IPS DF 4.7 (cell line): Measurements from ENCODE around the gene PLET1.

ENCODE experiments used
- DNase-seq: peaks from one replicate; pipeline ENCODE4 v3.0.0-alpha.2; 2013; ENCODE audit warnings: low spot score; ENCODE audit errors: extremely low read depth

PLET1 gene

GRCh38 chr11:112260490-112260889 lies at the start of gene PLET1:
PLET1 (minus strand) TSS chr11:112260860; CDS start chr11:112260589, 271 bp downstream.
- DNase-seq: no peak

- no peak for DNase-seq
Measured at GRCh38 chr11:112310419-112310818, 49.8 kb upstream of the PLET1 start.

- DNase-seq: no peak
Measured at GRCh38 chr11:112308651-112309050, 48.0 kb upstream of the PLET1 start.

- DNase-seq: no peak
Measured at GRCh38 chr11:112307616-112308015, 47.0 kb upstream of the PLET1 start.

- no peak for DNase-seq
Measured at GRCh38 chr11:112306230-112306629, 45.6 kb upstream of the PLET1 start.

- DNase-seq: no peak
Measured at GRCh38 chr11:112304914-112305313, 44.3 kb upstream of the PLET1 start.

- no peak for DNase-seq
Measured at GRCh38 chr11:112303616-112304015, 43.0 kb upstream of the PLET1 start.

- no peak for DNase-seq
Measured at GRCh38 chr11:112302226-112302868, 41.7 kb upstream of the PLET1 start.

- no peak for DNase-seq
Measured at GRCh38 chr11:112300094-112300786, 39.6 kb upstream of the PLET1 start.

- DNase-seq: no peak
Measured at GRCh38 chr11:112298535-112298934, 37.9 kb upstream of the PLET1 start.

GRCh38 chr11:112297248-112297866 lies 36.7 kb upstream of the PLET1 start:
- DNase-seq: no peak

- DNase-seq: no peak
Measured at GRCh38 chr11:112296044-112296443, 35.4 kb upstream of the PLET1 start.

GRCh38 chr11:112294688-112295340 lies 34.2 kb upstream of the PLET1 start:
- DNase-seq: no peak

GRCh38 chr11:112293614-112294013 lies 33.0 kb upstream of the PLET1 start:
- DNase-seq: no peak

- no peak for DNase-seq
Measured at GRCh38 chr11:112292785-112293407, 32.2 kb upstream of the PLET1 start.

- no peak for DNase-seq
Measured at GRCh38 chr11:112292188-112292587, 31.5 kb upstream of the PLET1 start.

- no peak for DNase-seq
Measured at GRCh38 chr11:112291191-112291590, 30.5 kb upstream of the PLET1 start.

GRCh38 chr11:112290493-112290850 lies 29.8 kb upstream of the PLET1 start:
- no peak for DNase-seq

GRCh38 chr11:112289588-112290492 lies 29.2 kb upstream of the PLET1 start:
- no peak for DNase-seq

- DNase-seq: no peak
Measured at GRCh38 chr11:112288021-112288420, 27.4 kb upstream of the PLET1 start.

- DNase-seq: no peak
Measured at GRCh38 chr11:112285841-112286311, 25.2 kb upstream of the PLET1 start.
